ENCODE data around the gene ENPP6. TPM values are rescaled to one million over a fixed set of nuclear protein-coding genes. Genes with fewer than 3 reads are reported as not detected.
A peak's percentile ranks its signal among the peaks of the same experiment; 100 is the strongest.

ENPP6 gene
- polyA plus RNA-seq, 1 of the 3 experiments (the other 2 are of a cell fraction), result not detected

DNA sequence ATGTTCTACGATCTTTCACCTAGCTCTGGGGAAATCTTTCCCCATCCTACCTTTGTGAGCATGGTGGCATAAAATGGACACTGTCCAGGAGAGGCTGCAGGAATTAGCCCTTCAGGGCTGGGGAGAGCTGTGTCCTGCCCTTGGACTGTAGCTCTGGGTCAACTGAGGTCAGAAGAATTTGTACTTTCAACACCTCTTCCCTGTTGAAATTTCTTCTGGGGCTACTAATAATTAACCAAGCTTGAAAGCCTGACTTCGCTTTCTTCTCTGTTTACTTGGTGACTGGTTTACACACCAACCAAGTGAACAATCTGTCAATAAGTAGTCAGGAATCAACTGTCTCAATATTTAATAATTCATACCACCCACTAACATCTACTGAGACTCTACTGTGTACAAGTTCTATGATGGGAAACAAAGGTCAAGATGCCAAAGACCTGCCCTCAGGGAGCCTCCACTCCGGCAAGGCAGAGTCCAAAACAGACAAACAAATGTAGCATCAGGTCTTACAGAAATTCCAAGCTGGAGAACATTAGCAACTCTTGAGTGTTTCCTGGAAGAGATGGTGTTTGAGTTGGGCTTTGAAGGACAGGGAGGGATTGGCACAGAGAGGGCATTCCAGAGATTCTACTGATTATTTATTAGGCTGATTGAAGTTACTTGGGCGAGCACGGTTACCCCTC lies 113.1 kb downstream of the ENPP6 start (continued):
- TF ChIP-seq, protein P1, sequence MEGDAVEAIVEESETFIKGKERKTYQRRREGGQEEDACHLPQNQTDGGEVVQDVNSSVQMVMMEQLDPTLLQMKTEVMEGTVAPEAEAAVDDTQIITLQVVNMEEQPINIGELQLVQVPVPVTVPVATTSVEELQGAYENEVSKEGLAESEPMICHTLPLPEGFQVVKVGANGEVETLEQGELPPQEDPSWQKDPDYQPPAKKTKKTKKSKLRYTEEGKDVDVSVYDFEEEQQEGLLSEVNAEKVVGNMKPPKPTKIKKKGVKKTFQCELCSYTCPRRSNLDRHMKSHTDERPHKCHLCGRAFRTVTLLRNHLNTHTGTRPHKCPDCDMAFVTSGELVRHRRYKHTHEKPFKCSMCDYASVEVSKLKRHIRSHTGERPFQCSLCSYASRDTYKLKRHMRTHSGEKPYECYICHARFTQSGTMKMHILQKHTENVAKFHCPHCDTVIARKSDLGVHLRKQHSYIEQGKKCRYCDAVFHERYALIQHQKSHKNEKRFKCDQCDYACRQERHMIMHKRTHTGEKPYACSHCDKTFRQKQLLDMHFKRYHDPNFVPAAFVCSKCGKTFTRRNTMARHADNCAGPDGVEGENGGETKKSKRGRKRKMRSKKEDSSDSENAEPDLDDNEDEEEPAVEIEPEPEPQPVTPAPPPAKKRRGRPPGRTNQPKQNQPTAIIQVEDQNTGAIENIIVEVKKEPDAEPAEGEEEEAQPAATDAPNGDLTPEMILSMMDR (IDR thresholded peaks at IDR 0.05), result no peak
- TF ChIP-seq NRF1 (IDR thresholded peaks at IDR 0.05; ENCODE audit: low read depth, low read length), result no peak
- no peak for TF ChIP-seq SMC3 (IDR thresholded peaks at IDR 0.05; ENCODE audit: low read depth, low read length)
- TF ChIP-seq, protein P2, sequence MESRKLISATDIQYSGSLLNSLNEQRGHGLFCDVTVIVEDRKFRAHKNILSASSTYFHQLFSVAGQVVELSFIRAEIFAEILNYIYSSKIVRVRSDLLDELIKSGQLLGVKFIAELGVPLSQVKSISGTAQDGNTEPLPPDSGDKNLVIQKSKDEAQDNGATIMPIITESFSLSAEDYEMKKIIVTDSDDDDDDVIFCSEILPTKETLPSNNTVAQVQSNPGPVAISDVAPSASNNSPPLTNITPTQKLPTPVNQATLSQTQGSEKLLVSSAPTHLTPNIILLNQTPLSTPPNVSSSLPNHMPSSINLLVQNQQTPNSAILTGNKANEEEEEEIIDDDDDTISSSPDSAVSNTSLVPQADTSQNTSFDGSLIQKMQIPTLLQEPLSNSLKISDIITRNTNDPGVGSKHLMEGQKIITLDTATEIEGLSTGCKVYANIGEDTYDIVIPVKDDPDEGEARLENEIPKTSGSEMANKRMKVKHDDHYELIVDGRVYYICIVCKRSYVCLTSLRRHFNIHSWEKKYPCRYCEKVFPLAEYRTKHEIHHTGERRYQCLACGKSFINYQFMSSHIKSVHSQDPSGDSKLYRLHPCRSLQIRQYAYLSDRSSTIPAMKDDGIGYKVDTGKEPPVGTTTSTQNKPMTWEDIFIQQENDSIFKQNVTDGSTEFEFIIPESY (IDR thresholded peaks at IDR 0.05; ENCODE audit: borderline replicate concordance, low read depth), result no peak
- no peak for TF ChIP-seq POLR2AphosphoS5 (IDR thresholded peaks at IDR 0.05; ENCODE audit: low read depth, low read length)
- no peak for TF ChIP-seq RXRA (IDR thresholded peaks at IDR 0.05; ENCODE audit: borderline replicate concordance, low read depth)
- TF ChIP-seq, protein P3, sequence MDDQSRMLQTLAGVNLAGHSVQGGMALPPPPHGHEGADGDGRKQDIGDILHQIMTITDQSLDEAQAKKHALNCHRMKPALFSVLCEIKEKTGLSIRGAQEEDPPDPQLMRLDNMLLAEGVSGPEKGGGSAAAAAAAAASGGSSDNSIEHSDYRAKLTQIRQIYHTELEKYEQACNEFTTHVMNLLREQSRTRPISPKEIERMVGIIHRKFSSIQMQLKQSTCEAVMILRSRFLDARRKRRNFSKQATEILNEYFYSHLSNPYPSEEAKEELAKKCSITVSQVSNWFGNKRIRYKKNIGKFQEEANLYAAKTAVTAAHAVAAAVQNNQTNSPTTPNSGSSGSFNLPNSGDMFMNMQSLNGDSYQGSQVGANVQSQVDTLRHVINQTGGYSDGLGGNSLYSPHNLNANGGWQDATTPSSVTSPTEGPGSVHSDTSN (IDR thresholded peaks at IDR 0.05), result no peak
- TF ChIP-seq ELF1 (IDR thresholded peaks at IDR 0.05), result no peak

DNA sequence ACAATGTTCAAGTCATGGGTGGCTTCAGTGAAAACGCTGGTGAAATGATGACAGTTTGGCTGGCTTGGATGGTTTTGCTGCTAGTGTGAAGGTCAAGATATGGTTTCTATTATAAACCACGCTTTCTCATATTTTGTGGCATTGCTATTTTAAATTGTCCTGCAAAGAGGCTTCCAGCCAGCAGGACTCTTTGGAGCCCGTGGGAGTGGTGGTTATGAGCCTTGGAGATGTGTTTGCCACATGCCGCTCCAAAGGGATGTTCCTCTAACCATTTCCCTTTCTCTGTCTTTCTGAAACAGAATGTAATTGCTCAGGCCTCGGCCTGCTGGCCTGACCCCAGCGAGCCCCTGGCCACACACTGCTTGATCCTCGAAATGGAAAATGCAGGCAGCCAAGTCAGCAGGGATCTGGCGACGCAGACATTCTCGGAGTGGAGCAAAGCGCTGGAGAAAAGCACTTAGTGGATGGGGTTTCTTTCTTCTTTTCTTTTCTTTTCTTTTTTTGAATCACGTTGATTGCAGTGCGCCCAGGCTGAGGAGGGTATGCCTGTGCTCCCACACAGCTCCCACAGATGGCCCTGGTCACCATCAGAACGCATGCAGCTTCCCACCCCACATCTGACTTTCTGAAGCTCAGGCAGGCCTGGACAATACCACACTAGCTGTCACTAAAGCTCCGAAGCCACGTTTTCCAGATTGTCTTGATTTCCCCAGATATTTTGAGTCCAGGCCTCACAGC lies 114.0 kb downstream of the ENPP6 start:
- Histone ChIP-seq H3K79me2 (ENCODE audit: insufficient read depth) (no peaks in the 10 kb centered on the region), H4K20me1 (ENCODE audit: insufficient read depth) (no peaks in the 10 kb centered on the region), H2AFZ (ENCODE audit: low read depth) (no peak overlapping the region), H3K4me1 (ENCODE audit: control insufficient read depth in 1 of 2, insufficient read depth in 2 of 2, low read depth in 1 of 2, low read length in 1 of 2) (peaks cover 0 to 43% of the 10 kb centered on the region in 2 experiments; a peak in 1 of 4 replicates), H3K4me3 (ENCODE audit: low read depth in 2 of 2, low read length in 1 of 2) (no peak overlapping the region), H3K36me3 (replicated peaks in 1 of 2; ENCODE audit: control insufficient read depth in 1 of 2, insufficient read depth in 2 of 2, low read length in 1 of 2) (no peaks in the 10 kb centered on the region), H3K27me3 (ENCODE audit: insufficient read depth) (no peaks in the 10 kb centered on the region), H3K9me2 (no peaks in the 10 kb centered on the region), H3K9ac (no peak overlapping the region), H3F3A (replicated peaks; ENCODE audit: insufficient read depth) (no peaks in the 10 kb centered on the region), H3K9me3 (no peaks in the 10 kb centered on the region), H3K4me2 (no peak overlapping the region), H3K27ac (ENCODE audit: low read depth in 2 of 2, low read length in 1 of 2) (peak overlapping the region in 1 of 2 experiments; percentile 80; a peak in 2 of 4 replicates)
- ChIA-PET CTCF (interaction anchor here (1.1 to 10.9 kb wide), 6 partner anchors 8 to 261 kb away, joined by 3 to 158 read pairs (median 4); no protein-coding TSS in a partner anchor), POLR2A (no interaction called here)
- DNase-seq, result peak; percentile 63
- TF ChIP-seq GATA2 (CRISPR knock-in tag; IDR thresholded peaks at IDR 0.05) (peak; percentile 21; the same call in 1 of the 2 replicates), RAD21 (IDR thresholded peaks at IDR 0.05; ENCODE audit: low read length) (peak; percentile 34; the same call in 1 of the 2 replicates), EP300 (IDR thresholded peaks at IDR 0.05; ENCODE audit: borderline replicate concordance in 1 of 2, low read depth in 1 of 2, low read length in 1 of 2) (peak in 1 of 2 experiments; percentile 10; a peak in 1 of 4 replicates), MXI1 (IDR thresholded peaks at IDR 0.05; ENCODE audit: low read depth, low read length) (peak; percentile 57; the same call in 1 of the 2 replicates), MEF2A (IDR thresholded peaks at IDR 0.05; ENCODE audit: borderline replicate concordance, low read depth) (no peak)
- TF ChIP-seq, protein P4, sequence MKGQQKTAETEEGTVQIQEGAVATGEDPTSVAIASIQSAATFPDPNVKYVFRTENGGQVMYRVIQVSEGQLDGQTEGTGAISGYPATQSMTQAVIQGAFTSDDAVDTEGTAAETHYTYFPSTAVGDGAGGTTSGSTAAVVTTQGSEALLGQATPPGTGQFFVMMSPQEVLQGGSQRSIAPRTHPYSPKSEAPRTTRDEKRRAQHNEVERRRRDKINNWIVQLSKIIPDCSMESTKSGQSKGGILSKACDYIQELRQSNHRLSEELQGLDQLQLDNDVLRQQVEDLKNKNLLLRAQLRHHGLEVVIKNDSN (IDR thresholded peaks at IDR 0.05; ENCODE audit: borderline replicate concordance, low read depth), result no peak
- 46% methylated on average over 15 of the region's 16 CpGs for WGBS (ENCODE audit: low lambda C conversion rate)

Measured in SK-N-SH (cell line).